Esophagus squamous epithelium (tissue), 4 donors: ENCODE measurements around the gene RIMKLB.

ENCODE experiments used
- CTCF ChIP-seq, 6 experiments: fragments of 450-650 bp in 4 of 6; fragments of 200-600 bp in 2 of 6; sonication (generic) in 2 of 6; IDR thresholded peaks; one replicate each; pipeline ENCODE4 v1.5.1; 2016 to 2019; ENCODE audit warnings: antibody characterized with exemption in 6 of 6, mild to moderate bottlenecking in 4 of 6, moderate library complexity in 4 of 6
- POLR2A ChIP-seq, 4 donors: fragments of 450-650 bp; IDR thresholded peaks; one replicate each; pipeline ENCODE4 v1.6.1; 2017; ENCODE audit warnings: antibody characterized with exemption in 4 of 4, mild to moderate bottlenecking in 4 of 4, moderate library complexity in 3 of 4

- TF ChIP-seq CTCF (IDR thresholded peaks at IDR 0.05) (no peak), POLR2A (IDR thresholded peaks at IDR 0.05) (no peak)
Observed at GRCh38 chr12:8819666-8819980, 121.8 kb downstream of the RIMKLB start.
